KOPT-K1 (cell line): ENCODE measurements around the gene LYZL6.
"Not testable (repeated sequence)": the region's sequence is repeated elsewhere in the genome, so short reads cannot be mapped to it uniquely, and the experiment has no call there.

ENCODE experiments used
- H3K27ac ChIP-seq: fragments of 200-600 bp; sonication (generic); 2 replicates; pipeline ENCODE4 v1.5.1; 2016; ENCODE audit warnings: antibody characterized with exemption, mild to moderate bottlenecking, low read depth, low read length; ENCODE audit not compliant: poor library complexity, severe bottlenecking
- H3K36me3 ChIP-seq: fragments of 200-600 bp; sonication (generic); 2 replicates; pipeline ENCODE4 v1.5.1; 2017; ENCODE audit warnings: antibody characterized with exemption, mild to moderate bottlenecking, low read length, moderate library complexity; ENCODE audit not compliant: insufficient read depth
- H3K9me3 ChIP-seq: fragments of 200-600 bp; sonication (generic); 2 replicates; pipeline ENCODE4 v1.5.1; 2017; ENCODE audit warnings: antibody characterized with exemption, low read length, mild to moderate bottlenecking; ENCODE audit not compliant: insufficient read depth, poor library complexity, severe bottlenecking

LYZL6 gene

DNA sequence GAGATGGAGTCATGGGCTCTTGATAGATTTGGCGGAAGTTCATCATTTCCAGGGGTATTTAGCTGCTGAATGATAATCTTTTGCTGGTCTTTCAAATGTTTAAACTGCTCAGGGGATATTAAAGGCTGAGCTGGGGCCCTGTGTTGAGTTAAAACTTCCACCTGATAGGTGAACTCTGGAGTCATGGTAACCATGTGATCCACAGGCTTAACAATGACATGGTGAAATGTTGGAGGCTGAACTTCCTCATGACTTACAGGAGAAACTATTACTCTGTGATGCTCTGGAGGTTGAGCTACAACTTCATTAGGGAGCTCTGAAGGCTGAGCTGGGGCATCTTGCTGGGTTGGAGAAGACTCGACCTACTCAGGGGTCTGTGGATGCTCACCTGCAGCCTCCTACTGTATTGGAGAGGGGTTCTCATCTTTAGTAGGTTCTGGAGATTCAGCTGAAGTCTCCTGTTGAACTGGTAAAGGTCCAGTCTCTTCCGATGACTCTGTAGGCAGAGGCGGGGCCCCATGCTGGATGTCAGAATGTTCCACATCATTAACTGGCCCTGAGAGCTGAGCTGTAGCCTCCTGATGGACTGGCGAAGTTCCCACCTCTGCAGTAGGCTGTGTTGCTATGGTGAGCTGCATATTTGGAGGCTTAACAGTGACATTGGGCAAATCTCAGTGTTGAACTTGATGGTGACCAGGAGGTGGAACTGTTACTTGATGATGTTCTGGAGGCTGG is 37.2 kb downstream of the LYZL6 start:
- Histone ChIP-seq H3K27ac (no peak overlapping the region), H3K9me3 (no peaks in the 10 kb centered on the region), H3K36me3 (no peaks in the 10 kb centered on the region)

GRCh38 chr17:35903451-35903850 is 40.1 kb downstream of the LYZL6 start:
- H3K36me3 ChIP-seq = no peaks in the 10 kb centered on the region
- H3K9me3 ChIP-seq = no peaks in the 10 kb centered on the region
- H3K27ac ChIP-seq = no peak overlapping the region

- H3K27ac ChIP-seq = no peak overlapping the region
- no peaks in the 10 kb centered on the region for H3K9me3 ChIP-seq
- no peaks in the 10 kb centered on the region for H3K36me3 ChIP-seq
These were observed 41.8 kb downstream of the LYZL6 start for GRCh38 chr17:35901631-35902175.

DNA sequence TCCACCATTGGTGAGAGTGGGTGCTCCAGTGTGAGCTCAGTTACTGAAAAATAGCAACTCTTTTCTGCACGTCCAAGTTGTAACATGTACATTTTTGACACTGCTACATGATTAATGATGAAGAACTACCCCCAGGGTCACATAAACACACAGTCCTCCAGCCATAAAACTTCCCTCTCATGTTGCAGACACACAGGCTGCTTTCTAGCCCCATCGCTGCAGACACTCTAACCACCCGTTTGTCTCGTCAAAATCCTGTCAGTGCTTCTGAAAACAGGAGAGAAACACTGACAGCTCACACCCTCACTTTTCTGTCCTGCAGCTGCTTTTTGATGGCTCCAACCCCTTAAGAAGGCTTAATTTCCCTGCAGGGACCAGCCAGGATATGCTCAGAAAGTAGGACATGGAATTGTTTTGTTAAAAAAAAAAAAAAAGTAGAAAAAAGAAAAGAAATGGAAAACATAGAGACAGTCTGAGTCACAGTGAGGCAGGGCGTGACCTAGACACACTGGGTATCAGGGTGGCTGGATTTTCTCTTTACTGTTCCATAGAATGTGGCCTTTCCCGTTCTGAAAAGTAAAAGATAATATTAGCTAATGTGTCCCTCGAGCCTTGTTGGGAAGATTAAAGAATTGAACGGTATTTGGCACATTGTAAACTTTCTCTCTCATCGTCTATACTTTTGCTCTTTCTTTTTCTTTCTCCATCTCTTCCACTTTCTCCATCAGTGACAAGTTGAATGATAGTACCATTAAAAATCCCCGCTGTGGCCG is 42.6 kb downstream of the LYZL6 start:
- Histone ChIP-seq H3K36me3 (no peaks in the 10 kb centered on the region), H3K9me3 (no peaks in the 10 kb centered on the region), H3K27ac (no peak overlapping the region)

- no peak overlapping the region for H3K27ac ChIP-seq
- H3K9me3 ChIP-seq = no peaks in the 10 kb centered on the region
- H3K36me3 ChIP-seq = no peaks in the 10 kb centered on the region
These were observed 43.2 kb downstream of the LYZL6 start for GRCh38 chr17:35900280-35900679.

DNA sequence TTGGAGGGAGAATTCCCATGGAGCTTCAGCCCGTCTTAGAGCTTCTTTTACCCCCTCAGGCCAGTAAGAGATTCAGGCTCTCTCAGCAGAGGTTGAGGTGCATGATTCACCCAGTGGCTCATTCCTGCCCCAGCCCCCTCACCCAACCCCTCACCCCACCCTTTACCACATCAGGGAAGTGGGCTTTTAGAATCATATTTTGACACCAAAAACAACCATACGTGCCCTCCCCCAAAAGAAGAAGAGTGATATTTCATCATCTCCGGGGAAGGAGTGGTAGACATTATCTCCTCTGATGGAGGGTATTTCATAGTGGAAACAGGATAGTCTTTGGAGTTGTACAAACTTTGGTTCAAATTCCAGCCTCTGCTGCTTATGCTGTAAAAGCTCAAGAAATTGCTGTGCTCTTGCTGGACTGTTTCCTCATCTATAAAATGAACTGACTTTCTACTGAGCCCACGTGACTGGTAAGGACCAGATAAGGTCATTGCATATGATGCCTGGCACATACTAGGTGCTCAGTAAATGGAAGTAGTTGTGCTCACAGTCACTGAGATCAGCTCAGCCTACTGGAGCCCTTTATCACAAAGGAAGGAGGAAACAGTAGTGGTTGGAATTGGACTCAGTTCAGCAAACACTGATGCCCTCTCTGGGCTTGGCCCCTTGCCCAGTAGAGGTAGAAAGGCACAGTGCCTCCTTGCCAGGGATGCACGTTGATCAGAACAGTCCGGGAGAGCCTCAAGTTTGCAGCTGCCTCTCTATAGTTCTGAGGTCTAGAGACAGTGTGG is 45.0 kb downstream of the LYZL6 start:
- Histone ChIP-seq H3K9me3 (no peaks in the 10 kb centered on the region), H3K36me3 (no peaks in the 10 kb centered on the region), H3K27ac (no peak overlapping the region)

DNA sequence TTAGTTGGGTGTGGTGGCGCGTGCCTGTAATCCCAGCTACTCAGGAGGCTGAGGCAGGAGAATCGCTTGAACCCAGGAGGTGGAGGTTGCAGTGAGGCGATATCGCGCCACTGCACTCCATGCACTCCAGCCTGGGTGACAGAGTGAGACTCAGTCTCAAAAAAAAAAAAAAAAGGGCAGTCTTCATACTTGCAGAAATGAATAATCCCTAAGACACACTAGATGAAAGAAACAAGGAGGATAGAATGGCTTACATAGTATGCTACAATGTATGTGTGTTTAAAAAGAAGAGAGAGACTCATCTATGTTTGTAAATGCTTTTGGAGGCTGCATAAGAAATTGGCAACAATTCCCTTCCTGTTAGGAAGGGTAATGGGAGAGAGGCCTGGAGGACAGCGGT is 45.7 kb downstream of the LYZL6 start:
- not testable (repeated sequence) for H3K36me3 ChIP-seq, H3K9me3 ChIP-seq, H3K27ac ChIP-seq

GRCh38 chr17:35895636-35896587 is 47.6 kb downstream of the LYZL6 start:
- no peaks in the 10 kb centered on the region for H3K36me3 ChIP-seq
- no peaks in the 10 kb centered on the region for H3K9me3 ChIP-seq
- H3K27ac ChIP-seq = no peak overlapping the region

GRCh38 chr17:35894206-35894605 is 49.3 kb downstream of the LYZL6 start:
- Histone ChIP-seq H3K27ac (no peak overlapping the region), H3K36me3 (no peaks in the 10 kb centered on the region), H3K9me3 (no peaks in the 10 kb centered on the region)

DNA sequence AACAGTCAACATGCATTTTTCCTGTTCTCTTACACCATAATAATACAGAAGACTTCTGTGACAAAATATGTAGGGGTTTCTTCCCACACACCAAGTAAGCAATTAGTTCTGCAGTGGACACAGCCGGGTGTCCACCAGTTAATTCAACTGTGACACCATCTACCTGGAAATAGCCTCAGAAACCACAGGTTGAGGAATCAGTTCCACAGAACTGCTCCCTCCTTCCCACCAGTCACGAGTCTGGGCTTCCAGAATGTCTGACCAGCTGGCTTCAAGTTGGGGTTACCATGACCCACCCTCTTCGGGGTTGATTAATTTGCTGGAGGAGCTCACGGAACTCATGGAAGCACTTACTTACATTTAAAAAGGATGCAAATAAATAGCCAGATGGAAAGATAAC is 49.8 kb downstream of the LYZL6 start:
- Histone ChIP-seq H3K36me3 (no peaks in the 10 kb centered on the region), H3K9me3 (no peaks in the 10 kb centered on the region), H3K27ac (no peak overlapping the region)

GRCh38 chr17:35892091-35893035 is 51.1 kb downstream of the LYZL6 start:
- Histone ChIP-seq H3K9me3 (no peaks in the 10 kb centered on the region), H3K27ac (no peak overlapping the region), H3K36me3 (no peaks in the 10 kb centered on the region)

DNA sequence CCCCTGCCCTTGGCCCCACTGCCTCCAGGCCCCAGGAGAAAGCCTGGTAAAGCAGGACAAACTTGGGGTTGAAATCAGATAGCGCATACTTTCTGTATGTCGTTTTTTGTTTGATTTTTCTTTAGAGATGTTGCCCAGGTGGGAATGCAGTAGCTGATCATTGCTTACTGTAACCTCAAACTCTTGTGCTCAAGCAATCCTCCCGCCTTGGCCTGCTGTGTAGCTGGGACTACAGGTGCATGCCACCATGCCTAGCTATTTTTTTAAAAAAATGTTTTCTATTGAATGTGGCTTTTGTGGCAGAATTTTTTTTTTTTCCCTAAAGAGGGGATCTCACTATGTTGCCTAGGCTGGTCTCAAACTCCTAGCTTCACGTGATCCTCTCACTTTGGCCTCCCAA is 52.2 kb downstream of the LYZL6 start:
- Histone ChIP-seq H3K27ac (no peak overlapping the region), H3K36me3 (no peaks in the 10 kb centered on the region), H3K9me3 (no peaks in the 10 kb centered on the region)

GRCh38 chr17:35890774-35891155 is 52.7 kb downstream of the LYZL6 start:
- Histone ChIP-seq H3K36me3 (no peaks in the 10 kb centered on the region), H3K27ac (no peak overlapping the region)

More at GRCh38 chr17:35890774-35891155, 52.7 kb downstream of the LYZL6 start:
- no peaks in the 10 kb centered on the region for H3K9me3 ChIP-seq
